Stimulated activated CD4-positive, alpha-beta T cell treated with anti-CD3 and anti-CD28 coated beads, Interleukin-1b, Interleukin-23, amount 100 ng/mL, for 4 hours (primary cell): ENCODE results near the gene CDC34.

Source experiments
- DNase-seq, 2 donors: peaks; one replicate each; pipeline ENCODE4 v3.0.0-alpha.2; 2020; ENCODE audit warnings: low read depth in 2 of 2

Gene CDC34

DNA sequence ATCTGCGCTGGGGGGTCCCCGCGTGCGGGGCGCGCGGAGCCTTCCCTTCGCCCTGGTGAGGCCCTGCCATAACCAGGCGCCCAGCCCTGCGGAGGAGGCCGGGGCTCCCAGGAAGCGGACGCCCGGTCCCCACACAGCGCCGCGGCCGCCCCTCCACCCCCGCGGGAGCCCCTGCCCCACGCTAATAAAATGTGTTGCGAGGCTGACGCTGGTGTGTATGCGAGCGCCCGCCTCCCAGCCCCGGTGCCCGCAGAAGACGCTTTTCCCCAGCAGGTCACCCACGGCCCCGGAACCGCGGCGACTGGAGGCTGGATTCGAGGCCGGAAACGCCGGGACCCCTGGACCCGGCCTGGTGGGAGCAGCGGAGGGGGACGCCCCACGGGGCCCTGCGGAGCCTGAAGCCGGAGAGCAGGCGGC lies 12.1 kb upstream of the CDC34 start:
- no peak for DNase-seq

DNA sequence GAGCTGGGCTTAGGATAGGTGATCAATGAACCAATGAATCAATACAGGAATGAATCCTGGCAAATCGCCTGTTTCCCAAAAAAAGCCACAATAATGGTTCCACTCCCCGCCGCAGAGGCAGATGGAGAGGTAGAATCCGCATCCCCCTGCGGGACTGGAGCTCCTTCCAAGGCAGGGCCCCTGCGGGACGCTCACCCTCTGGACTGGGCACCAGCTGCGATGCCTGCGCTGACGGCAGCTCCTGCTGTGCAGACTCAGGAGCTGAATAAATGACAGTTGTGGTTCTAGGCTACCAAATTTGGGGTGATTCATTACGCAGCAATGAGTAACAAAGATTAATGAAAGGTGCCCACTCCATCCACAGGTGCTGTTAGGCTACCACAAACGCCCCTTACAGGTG lies 8.8 kb upstream of the CDC34 start:
- DNase-seq = no peak

DNA sequence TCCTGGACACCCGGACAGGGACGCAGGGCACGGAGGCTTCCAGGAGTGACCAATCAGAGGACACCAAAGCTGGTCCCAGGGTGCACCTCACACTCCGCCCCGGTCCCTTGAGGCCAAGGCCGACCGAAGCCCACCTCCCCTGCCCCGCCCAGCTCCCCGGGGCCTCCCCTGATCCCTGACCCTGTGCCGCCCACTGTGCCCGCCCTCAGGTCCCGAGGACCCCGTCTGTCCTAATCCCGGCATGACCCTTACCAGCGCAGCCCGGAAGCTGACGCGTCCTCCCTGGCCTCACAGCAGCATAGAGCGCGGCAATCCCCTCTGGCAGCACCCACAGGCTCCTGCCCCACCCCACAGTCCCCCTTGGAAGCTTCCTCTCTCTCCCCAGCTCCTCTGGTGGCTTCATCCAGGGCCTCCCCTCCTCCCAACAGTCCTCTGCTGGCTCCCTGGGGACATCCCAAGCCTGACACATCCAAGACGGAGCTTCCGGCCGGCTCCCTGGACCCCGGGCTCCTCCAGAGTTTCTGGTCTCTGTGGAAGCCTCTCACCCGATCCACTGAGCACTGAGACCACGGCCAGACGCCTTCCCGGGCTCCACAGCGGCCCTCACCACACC lies 7.4 kb upstream of the CDC34 start:
- no peak for DNase-seq

DNA sequence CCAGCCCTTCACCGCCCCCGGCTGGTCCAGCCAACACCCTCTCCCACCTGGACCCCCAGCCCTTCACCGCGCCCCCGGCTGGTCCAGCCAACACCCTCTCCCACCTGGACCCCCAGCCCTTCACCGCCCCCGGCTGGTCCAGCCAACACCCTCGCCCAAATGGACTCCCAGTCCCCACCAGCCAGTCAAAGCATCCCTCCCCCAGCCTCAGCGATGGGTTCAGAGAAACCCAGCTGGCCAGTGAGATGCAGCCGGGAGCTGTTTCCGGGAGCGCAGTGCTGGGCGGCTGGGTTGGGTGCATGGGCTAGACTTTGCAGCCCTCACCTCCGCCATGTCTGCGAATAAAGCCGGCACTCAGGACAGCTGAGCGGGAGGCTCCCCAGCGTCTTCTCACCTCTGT lies 6.5 kb upstream of the CDC34 start:
- DNase-seq = no peak

DNA sequence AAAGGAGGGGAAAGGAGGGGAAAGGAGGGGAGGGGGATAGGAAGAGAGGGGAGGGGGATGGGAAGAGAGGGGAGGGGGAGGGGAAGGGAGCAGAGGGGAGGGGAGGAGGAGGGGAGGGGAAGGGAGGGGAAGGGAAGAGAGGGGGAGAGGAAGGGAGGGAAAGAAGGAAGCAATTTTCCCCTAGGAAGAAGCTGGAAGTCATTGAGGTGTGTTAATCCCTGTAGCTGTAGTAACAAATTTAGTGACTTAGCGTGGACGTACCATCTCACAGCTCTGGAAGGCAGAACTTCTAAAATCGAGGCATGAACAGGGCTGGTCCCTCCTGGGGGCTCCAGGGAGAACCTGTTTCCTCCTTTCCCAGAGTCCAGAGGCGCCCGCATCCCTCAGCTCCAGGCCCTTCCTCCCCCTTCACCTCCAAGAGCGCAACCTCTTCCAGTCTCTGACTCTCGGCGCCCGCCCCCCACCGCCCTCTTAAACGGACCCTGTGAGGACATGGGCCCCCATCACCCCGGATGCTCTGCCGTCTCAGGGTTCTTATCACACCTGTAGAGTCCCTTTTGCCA lies 5.6 kb upstream of the CDC34 start:
- no peak for DNase-seq

DNA sequence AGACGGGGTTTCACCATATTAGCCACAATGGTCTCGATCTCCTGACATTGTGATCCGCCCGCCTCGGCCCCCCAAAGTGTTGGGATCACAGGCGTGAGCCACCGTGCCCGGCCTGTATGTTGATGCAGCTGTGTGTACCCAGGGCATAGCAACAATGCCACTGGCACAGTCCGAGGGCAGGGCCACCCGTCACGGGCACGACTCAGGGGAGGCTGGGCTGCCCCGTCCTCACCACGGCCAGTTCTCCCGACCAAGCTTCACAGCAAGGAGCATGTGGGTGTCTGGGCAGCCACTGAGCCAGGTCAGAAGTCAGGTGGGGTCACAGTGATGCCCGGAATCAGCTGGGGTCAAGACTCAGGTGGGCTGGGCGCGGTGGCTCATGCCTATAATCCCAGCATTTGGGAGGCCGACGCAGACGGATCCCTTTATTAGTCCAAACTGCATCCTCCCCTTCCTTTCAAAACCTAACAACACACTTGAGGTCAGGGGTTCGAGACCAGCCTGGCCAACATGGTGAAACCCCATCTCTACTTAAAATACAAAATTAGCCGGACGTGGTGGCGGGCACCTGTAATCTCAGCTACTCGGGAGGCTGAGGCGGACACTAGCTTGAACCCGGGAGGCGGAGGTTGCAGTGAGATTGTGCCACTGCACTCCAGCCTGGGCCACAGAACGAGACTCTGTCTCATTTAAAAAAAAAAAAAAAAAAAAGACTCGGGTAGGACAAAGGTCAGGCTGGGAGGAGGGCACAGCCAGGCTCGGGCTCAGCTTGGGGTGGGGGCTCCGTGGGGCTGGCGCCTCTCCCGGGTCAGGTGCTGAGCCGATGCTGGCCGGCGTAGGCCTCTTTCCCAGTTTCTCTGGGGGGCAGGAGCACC lies 1.2 kb upstream of the CDC34 start:
- DNase-seq = no peak

DNA sequence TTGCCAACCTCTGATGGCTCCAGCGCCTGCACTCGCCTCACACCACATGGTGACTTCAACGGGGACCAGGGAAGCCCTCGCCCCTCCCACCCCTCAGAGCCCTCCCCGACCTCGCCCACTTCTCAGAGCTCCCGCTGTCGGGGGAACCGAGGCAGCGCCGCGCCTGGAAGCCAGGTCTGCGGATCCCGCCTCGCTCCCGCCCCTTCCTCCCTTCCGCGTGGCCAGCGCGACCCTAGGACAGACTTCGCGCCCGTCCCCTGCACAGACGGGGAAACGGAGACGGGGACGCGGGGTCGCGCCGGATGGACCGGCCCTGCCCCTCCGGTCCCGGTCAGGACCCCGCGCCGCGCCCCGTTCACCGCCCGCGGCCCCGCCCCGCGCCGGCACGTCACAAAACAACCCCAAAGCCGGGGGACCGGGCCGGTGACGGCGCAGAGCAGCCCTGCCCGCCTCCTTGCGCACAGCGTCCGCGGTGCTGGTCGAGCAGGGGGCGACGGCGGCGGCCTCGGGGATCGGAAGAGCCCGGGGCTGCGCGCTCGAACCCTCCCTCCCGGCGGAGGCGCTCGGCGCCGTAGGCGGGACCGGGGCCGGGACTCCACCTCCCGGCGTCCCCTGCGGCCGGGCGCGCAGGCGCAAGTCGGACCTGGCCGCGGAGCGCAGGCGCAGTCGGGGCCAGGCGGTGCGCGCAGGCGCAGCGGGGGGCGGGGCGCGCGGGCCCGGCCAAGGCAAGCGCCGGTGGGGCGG lies 379 bp upstream of the CDC34 start:
- DNase-seq = peak; percentile 76 to 89

DNA sequence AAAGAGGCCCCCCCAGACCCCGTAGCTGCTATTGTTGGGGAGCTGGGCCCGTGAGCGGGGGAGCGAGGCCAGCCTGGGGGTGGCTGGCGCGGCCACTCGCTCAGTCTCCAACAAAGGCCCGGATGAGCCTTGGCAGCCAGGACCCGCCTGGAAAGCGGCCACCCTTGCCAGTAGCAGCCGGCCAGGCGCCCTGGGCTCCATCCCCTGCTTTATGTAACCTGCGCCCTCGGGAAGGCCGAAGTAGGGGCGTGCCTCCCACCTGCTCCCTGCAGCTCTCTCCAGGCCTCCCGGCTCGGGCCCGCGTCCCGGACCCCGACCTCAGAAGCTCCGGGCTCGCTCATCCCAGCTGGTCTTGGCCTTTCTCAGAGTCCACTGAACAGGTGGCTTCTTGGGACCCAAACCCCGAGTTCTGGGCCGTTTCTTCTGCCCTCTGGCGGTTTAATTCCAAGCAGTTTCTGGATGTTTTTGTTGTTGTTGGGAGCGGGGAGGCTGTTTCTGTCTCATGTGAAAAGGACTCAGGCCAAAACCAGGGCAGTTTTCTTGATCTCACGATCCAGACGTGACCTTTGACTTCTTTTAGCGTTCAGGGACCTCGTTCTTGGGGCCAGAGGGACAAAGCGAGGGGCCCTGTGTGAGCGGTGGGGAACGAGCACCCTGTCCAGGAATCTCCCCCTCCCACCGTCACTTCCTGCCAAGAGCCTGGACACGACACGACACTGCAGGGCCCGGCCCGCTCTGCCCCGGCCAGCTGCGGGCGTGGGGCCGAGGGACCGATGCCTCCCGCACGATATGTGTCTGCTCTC lies 1.2 kb downstream of the CDC34 start:
- peak in 1 of 2 donors; percentile 36 for DNase-seq

DNA sequence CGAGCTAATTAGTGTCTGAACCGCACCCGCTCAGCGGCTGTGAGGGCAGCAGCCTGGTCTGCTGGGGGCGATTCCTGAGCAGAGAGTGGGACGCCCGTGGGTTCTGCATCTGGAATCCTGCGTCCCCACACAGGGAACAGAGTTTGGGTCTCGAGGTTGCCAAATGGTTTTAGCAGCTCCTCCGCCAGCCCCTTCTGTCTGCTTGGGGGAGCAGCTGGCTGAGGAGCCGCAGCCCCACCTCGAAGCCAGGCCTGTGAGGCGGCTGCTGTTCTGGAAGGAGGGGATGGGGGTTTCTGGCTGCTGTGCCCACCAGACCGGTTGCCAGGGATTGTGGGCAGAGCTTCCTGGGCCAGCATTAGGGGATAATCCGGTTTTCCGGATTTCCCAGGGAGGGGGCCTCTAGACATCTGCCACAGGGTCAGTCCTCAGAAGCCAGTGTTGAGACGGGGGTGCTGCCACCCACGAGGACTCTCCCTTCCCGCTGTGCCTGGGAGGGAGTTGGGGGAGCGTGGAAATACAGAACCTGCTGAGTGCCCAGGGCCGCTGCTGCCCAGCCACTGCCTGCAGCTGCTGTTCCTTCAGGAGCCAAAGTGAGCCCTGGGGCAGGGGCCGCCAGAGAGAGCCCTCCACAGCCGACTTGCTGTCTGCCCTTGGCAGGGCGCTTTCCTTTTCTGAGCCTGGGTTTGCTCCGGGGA lies 2.0 kb downstream of the CDC34 start:
- no peak for DNase-seq

DNA sequence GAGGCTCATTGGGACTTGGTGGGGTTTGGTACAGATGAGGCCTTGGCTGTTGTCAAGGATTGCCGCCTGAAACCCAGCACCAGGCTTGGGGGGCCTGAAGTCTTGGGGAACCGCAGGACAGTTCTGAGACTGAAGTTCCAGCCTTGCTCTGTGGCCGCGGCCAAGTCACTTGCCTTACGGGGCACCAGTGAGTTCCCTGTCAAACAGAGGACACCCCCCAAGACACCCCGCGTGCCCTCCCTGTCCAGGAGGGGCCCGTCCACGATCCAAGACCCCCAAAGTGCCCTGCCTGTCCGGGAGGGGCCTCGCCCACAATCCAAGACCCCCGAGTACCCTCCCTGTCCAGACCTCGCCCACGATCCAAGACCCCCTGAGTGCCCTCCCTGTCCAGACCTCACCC lies 2.5 kb downstream of the CDC34 start:
- DNase-seq = no peak

DNA sequence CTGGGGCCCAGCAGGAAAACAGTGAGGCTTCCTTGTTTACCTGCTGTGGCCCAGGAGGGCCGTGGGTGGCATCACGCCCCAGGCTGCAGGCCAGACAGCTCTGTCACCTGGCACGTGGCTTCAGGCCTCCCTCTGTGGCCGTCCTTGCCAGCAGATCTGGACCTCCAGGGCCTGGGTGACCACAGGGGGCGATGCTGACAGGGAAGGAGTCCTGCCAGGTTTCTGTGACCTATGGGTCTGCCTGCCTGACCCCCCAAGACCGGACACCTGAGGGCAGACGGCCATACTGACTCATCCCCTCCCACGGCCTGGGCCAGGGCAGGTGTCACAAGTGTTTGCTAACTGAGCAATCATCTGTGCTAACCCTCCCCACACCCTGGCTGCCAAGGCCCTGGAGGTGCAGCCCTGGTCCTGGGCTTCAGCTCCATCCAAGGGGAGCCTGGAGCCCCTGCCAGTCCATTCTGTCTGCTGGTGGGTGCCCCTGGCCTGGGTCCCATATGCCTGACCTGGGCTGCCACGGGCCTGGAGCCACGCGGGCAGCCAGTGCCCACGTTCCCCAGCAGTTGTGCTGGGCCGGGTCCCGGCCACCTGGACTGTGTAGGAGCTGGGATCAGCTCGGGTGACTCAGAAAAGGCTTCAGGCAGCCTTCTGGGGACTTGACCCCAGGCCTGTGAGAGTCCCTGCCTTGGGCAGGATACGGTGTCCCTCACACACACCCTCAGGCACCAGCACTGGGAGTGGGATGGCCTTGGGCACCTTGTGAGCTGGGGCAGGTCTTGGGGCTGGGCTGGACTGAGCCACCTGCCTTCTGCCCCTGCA lies 3.7 kb downstream of the CDC34 start:
- DNase-seq = no peak

DNA sequence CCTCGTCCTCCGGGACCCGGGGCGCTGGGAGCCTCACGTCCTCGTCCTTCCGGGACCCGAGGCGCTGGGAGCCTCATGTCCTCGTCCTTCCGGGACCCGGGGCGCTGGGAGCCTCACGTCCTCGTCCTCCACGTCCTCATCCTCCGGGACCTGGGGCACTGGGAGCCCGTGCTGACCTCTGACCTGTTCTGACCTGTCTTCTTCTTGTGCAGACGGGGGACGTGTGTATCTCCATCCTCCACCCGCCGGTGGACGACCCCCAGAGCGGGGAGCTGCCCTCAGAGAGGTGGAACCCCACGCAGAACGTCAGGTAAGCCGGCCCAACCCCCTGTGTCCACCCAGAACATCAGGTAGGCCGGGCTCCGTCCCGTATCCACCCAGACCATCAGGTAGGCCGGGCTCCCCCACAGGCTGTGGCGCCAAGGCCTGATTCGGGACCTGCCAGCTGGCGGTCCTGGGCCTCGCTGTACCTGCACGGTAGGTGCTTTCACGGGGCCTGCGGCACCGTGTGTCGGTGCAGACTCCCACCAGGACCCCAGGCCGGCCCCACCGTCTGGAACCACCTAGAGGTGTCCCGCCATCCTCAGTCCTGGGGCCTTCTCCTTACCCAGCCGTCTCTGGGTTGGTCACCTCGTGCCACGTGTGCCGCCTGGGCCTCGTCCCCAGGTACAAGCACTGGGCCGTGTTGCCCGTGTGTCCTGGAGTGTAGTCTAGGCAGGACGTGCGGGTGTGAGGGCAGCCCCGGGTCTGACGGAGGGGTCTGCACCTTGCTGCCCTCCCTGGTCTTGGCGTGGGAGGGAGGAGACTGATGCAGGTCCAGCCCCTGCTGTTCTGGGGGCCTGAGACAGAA lies 4.7 kb downstream of the CDC34 start:
- no peak for DNase-seq

DNA sequence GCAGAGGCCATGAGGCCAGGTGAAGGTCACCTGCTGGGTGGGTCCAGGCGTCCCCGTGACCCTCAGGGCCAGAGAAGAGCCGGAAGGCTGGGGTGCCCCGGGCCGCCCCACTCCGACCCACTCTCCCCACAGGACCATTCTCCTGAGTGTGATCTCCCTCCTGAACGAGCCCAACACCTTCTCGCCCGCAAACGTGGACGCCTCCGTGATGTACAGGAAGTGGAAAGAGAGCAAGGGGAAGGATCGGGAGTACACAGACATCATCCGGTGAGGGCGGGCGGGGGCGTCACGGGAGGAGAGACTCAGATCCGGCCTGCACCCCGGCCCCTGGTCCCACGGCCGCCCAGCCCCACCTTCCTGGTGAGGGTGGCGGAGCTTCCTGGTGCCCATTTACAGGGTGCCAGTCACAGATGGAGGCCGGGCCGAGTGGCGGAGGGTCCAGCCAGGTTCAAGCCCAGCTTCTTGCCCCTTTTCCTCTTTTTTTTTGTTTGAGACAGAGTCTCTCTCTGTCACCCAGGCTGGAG lies 5.4 kb downstream of the CDC34 start:
- DNase-seq = no peak

DNA sequence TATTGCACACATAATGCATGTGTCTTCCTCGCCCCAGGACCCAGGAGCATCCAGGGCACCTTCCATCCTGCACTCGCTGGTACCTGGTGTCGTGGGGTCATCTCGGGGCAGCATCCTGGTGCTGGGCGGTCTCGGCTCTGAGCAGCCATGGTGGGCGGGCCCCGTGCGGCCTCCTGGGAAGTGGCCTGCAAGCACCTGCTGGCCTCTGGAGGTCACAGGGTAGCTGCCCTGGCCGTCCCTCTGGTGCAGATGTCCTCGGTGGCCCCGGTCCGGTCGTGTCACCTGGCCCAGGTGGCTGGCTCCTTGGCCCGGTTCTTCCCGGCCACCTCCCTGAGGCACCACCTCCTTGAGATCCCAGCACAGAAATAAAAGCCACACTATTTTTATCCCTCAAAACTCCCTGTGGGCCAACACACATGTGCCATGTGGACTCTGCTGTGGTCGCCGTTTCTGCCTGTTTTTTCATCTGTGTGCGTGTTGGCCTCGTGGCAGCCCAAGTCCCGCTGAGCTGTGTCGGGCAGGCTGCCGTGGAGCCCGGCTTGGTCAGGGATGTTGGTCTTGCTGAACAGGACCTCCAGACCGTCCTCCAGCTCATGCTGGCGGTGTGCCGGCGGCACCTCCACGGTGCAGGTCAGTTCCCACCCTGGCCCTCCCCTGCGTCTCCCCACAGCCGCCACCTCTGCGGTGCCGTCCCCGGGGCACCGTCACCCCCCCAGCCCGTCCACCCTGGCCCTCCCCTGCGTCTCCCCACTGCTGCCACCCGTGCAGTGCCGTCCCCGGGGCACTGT lies 7.3 kb downstream of the CDC34 start:
- DNase-seq = no peak

DNA sequence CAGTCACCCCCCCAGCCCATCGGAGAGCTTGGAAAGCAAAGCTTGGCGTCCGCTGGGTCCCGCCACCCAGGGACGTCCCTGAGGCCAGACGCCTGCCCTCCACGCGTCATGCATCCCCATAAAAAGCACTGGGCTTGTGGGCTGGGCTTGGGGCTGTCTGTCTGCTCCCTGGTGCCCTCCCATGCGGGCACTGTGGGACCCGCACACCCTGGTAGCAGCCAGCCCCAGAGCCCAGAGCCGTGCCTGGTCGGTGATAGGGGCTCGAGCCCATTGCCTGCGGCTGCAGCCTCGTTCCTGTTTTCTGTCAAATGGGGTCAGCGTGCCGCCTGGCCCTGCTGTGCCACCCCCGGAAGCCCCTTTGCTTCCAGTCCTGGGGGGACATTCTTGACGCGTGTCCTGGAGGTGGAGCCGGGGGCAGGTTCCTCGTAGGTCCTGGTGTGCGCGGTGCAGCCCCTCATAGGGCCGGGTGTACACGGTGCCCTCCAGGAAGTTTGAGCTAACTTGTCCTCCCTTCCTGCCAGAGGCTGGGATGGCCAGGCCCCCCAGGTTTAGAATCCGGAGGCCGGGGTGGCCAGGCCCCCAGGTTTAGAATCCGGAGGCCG lies 8.0 kb downstream of the CDC34 start:
- no peak for DNase-seq

DNA sequence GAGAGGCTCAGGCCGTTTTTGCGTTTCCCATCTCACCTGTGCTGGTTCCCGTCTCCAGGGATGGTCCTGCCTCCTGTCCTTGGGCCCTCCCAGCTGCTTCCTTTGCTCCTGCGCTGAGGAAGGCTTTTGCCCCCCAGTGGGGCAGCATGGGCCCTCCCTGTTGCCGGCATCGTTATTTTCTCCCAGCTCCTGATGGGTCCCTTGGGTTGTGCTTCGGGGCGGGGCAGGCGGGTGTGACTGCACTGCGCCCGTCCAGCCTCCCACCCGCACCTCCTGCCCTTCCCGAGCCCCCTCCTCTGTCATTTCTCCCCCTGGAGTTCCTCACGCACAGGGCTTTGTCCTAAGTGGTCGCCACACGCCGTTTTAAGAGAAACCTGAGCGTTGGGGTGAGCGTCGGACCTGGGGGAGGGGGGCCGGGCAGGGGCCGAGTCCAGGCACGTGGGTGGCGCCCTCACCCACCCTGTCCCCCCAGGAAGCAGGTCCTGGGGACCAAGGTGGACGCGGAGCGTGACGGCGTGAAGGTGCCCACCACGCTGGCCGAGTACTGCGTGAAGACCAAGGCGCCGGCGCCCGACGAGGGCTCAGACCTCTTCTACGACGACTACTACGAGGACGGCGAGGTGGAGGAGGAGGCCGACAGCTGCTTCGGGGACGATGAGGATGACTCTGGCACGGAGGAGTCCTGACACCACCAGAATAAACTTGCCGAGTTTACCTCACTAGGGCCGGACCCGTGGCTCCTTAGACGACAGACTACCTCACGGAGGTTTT lies 9.5 kb downstream of the CDC34 start:
- no peak for DNase-seq

DNA sequence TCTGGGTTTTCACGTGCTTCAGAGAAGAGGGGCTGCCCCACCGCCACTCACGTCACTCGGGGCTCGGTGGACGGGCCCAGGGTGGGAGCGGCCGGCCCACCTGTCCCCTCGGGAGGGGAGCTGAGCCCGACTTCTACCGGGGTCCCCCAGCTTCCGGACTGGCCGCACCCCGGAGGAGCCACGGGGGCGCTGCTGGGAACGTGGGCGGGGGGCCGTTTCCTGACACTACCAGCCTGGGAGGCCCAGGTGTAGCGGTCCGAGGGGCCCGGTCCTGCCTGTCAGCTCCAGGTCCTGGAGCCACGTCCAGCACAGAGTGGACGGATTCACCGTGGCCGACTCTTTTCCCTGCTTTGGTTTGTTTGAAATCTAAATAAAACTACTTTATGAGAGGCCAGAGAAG lies 10.1 kb downstream of the CDC34 start:
- DNase-seq = no peak
